Mammary epithelial cell (primary cell): ENCODE results near the gene GZF1.

Experiments used
- CTCF ChIP-seq, 2 donors: IDR thresholded peaks in 1 of 2; conservative IDR thresholded peaks in 1 of 2; 2 replicates each; pipeline ENCODE4 v1.5.1; 2011 to 2012; ENCODE audit warnings: inconsistent platforms in 2 of 2, low read length in 2 of 2, mild to moderate bottlenecking in 2 of 2, control low read depth in 1 of 2, low read depth in 1 of 2; ENCODE audit not compliant: insufficient read depth in 1 of 2; ENCODE audit errors: extremely low read depth in 1 of 2
- EZH2 ChIP-seq: IDR thresholded peaks from 2 replicates; pipeline ENCODE4 v1.6.1; 2012; ENCODE audit warnings: low read length, inconsistent platforms, borderline replicate concordance

GRCh38 chr20:23407781-23408464, 45.9 kb downstream of the GZF1 start:
- TF ChIP-seq CTCF (conservative IDR thresholded peaks at IDR 0.05 in 1 of 2, IDR thresholded peaks at IDR 0.05 in 1 of 2; ENCODE audit: extremely low read depth in 1 of 2, insufficient read depth in 1 of 2, low read depth in 1 of 2, low read length in 2 of 2), result no peak
- TF ChIP-seq EZH2, result no peak
